MM.1S (cell line): ENCODE measurements around the gene SMARCAD1.

Source experiments
- CTCF ChIP-seq: fragments of 300-600 bp; sonication (generic); IDR thresholded peaks from 2 replicates; pipeline ENCODE4 v1.5.1; 2016; ENCODE audit warnings: antibody characterized with exemption, low read length, mixed read lengths
- EZH2 ChIP-seq: fragments of 300-600 bp; sonication (generic); optimal IDR thresholded peaks from 2 replicates; pipeline ENCODE3; 2017; ENCODE audit warnings: low read depth, mild to moderate bottlenecking, antibody characterized with exemption, low read length, mixed read lengths

- TF ChIP-seq CTCF (no peak), EZH2 (no peak)
Observed at GRCh38 chr4:94306713-94307112, 99.0 kb downstream of the SMARCAD1 start.
